Trophoblast cell (in vitro differentiated cells and primary cell): ENCODE results near the gene NFKBIE.
"Not testable (repeated sequence)": the region's sequence is repeated elsewhere in the genome, so short reads cannot be mapped to it uniquely, and the experiment has no call there.

Experiments used
- DNase-seq, 2 donors: peaks; one replicate each; pipeline ENCODE4 v3.0.0-alpha.2; 2016
- H2AFZ ChIP-seq: 2 replicates; pipeline ENCODE4 v1.6.1; 2013; ENCODE audit warnings: low read length, moderate library complexity, mild to moderate bottlenecking; ENCODE audit not compliant: insufficient read depth, poor library complexity
- H2AK5ac ChIP-seq: 2 replicates; pipeline ENCODE4 v1.6.1; 2013; ENCODE audit warnings: mild to moderate bottlenecking, low read length
- H2BK120ac ChIP-seq: 2 replicates; pipeline ENCODE4 v1.6.1; 2013; ENCODE audit warnings: low read length, mild to moderate bottlenecking, moderate library complexity; ENCODE audit not compliant: insufficient read depth, poor library complexity
- H2BK12ac ChIP-seq: 2 replicates; pipeline ENCODE4 v1.6.1; 2013; ENCODE audit warnings: mild to moderate bottlenecking, low read length, moderate library complexity
- H2BK5ac ChIP-seq: 2 replicates; pipeline ENCODE4 v1.6.1; 2013; ENCODE audit warnings: low read length, low read depth, moderate library complexity, mild to moderate bottlenecking; ENCODE audit not compliant: poor library complexity
- H3K14ac ChIP-seq: 2 replicates; pipeline ENCODE4 v1.6.1; 2013; ENCODE audit warnings: mild to moderate bottlenecking, low read length
- H3K18ac ChIP-seq: 2 replicates; pipeline ENCODE4 v1.6.1; 2013; ENCODE audit warnings: mild to moderate bottlenecking, low read length
- H3K23ac ChIP-seq: 2 replicates; pipeline ENCODE4 v1.6.1; 2013; ENCODE audit warnings: low read length
- H3K27ac ChIP-seq: 2 replicates; pipeline ENCODE4 v1.5.1; 2013; ENCODE audit warnings: low read depth, mild to moderate bottlenecking, inconsistent platforms, low read length, moderate library complexity
- H3K27me3 ChIP-seq: 2 replicates; pipeline ENCODE4 v1.6.1; 2013; ENCODE audit warnings: inconsistent platforms, mild to moderate bottlenecking, low read length, moderate library complexity; ENCODE audit not compliant: insufficient read depth
- H3K36me3 ChIP-seq, 2 experiments: 1 replicate in 1 of 2; 2 replicates in 1 of 2; pipeline ENCODE4 v1.6.1; 2013; ENCODE audit warnings: low read length in 2 of 2, mild to moderate bottlenecking in 2 of 2, moderate library complexity in 1 of 2; ENCODE audit not compliant: insufficient read depth in 2 of 2, control insufficient read depth in 1 of 2
- H3K4ac ChIP-seq: 2 replicates; pipeline ENCODE4 v1.6.1; 2013; ENCODE audit warnings: low read depth, mild to moderate bottlenecking, low read length, moderate library complexity
- H3K4me1 ChIP-seq, 2 experiments: 1 replicate in 1 of 2; 2 replicates in 1 of 2; pipeline ENCODE4 v1.6.1; 2013; ENCODE audit warnings: low read length in 2 of 2, mild to moderate bottlenecking in 2 of 2, moderate library complexity in 1 of 2; ENCODE audit not compliant: insufficient read depth in 2 of 2, control insufficient read depth in 1 of 2
- H3K4me2 ChIP-seq: 2 replicates; pipeline ENCODE4 v1.6.1; 2013; ENCODE audit warnings: inconsistent platforms, mild to moderate bottlenecking, low read length, moderate library complexity
- H3K4me3 ChIP-seq: 2 replicates; pipeline ENCODE4 v1.5.1; 2013; ENCODE audit warnings: mild to moderate bottlenecking, low read depth, low read length, inconsistent platforms
- H3K79me1 ChIP-seq: one replicate; pipeline ENCODE4 v1.6.1; 2013; ENCODE audit warnings: low read length
- H3K79me2 ChIP-seq: 2 replicates; pipeline ENCODE4 v1.6.1; 2013; ENCODE audit warnings: low read length, mild to moderate bottlenecking; ENCODE audit not compliant: control insufficient read depth, insufficient read depth, poor library complexity
- H3K9ac ChIP-seq: 2 replicates; pipeline ENCODE4 v1.6.1; 2013; ENCODE audit warnings: mild to moderate bottlenecking, low read length
- H3K9me3 ChIP-seq: 2 replicates; pipeline ENCODE4 v1.6.1; 2013; ENCODE audit warnings: low read depth, mild to moderate bottlenecking, control low read depth, inconsistent platforms, low read length; ENCODE audit not compliant: insufficient read depth
- H4K12ac ChIP-seq: 2 replicates; pipeline ENCODE4 v1.6.1; 2013; ENCODE audit warnings: low read depth, mild to moderate bottlenecking, low read length, moderate library complexity
- H4K8ac ChIP-seq: 2 replicates; pipeline ENCODE4 v1.6.1; 2013; ENCODE audit warnings: low read depth, mild to moderate bottlenecking, low read length, moderate library complexity
- H4K91ac ChIP-seq: one replicate; pipeline ENCODE4 v1.6.1; 2013; ENCODE audit warnings: low read depth, mild to moderate bottlenecking, low read length, moderate library complexity
- WGBS: extraction: QIAGEN DNeasy Blood & Tissue Kit; methylation state at CpG from one replicate; pipeline ENCODE4 v1.1.7; 2013; ENCODE audit warnings: missing lambda C conversion rate; ENCODE audit not compliant: insufficient read length, insufficient coverage; ENCODE audit errors: extremely low coverage; 5-methylcytosine and 5-hydroxymethylcytosine counted together

The NFKBIE gene

DNA sequence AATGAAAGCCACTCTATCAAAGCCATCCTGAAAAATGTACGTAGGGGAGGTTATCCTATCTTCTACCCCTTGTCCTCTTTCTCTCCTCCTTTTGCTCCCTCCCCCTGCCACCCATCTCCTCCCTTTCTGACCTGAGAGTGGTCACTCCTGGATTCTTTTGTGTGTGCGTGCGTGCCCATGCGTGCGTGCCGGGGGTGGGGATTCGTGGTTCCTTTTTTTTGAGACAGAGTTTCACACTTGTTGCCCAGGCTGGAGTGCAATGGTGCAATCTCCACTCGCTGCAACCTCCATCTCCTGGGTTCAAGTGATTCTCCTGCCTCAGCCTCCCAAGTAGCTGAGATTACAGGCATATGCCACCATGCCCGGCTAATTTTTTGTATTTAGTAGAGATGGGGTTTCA lies 33.9 kb downstream of the NFKBIE start:
- DNase-seq, H3K4me3 ChIP-seq, H2BK5ac ChIP-seq, H3K4ac ChIP-seq, H4K91ac ChIP-seq, H3K79me2 ChIP-seq, H3K9ac ChIP-seq, H2AFZ ChIP-seq, H3K18ac ChIP-seq, H3K9me3 ChIP-seq, H3K23ac ChIP-seq, H4K12ac ChIP-seq, H2AK5ac ChIP-seq, H3K27me3 ChIP-seq, H2BK120ac ChIP-seq, H4K8ac ChIP-seq, H3K4me2 ChIP-seq, H3K14ac ChIP-seq, H3K27ac ChIP-seq, H2BK12ac ChIP-seq: not testable (repeated sequence)
- Histone ChIP-seq H3K36me3 (peaks cover 43 to 55% of the 10 kb centered on the region in 2 experiments), H3K79me1 (peaks cover 21% of the 10 kb centered on the region), H3K4me1 (peaks cover 39 to 56% of the 10 kb centered on the region in 2 experiments)
- no CpG with 5 or more reads among the region's 9 CpGs for WGBS

DNA sequence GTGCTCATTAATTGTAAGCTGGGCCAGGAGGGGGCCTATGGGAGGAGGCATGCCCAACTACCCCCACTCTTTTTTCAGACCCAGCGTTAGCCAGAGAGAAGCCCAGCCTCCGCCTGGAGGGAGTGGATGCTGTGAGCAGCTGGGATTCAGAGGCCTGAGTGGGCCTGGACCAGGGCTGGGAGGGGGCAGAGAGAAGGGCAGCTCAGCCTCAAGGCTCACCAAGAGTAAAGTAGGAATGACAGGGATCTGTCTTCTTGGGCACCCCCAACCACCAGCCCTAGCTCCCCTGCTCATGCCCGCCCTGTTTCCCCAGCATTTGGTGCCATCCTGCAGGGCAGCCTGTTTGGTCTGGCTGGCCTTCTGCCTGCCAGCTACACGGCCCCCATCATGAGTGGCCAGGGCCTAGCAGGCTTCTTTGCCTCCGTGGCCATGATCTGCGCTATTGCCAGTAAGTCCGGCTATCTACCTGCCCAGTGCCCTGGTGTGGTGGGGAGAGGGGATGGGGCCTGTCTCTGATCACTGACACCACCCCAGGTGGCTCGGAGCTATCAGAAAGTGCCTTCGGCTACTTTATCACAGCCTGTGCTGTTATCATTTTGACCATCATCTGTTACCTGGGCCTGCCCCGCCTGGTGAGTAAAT lies 35.2 kb downstream of the NFKBIE start:
- Histone ChIP-seq H2BK12ac (peak overlapping the region; percentile 62), H3K18ac (peak overlapping the region; percentile 47), H3K4me3 (no peak overlapping the region), H4K12ac (no peak overlapping the region), H3K9ac (no peak overlapping the region), H2AK5ac (peak overlapping the region; percentile 7), H4K91ac (peak overlapping the region; percentile 11), H3K4ac (no peak overlapping the region), H3K14ac (peak overlapping the region; percentile 27), H3K36me3 (peaks cover 40 to 48% of the 10 kb centered on the region in 2 experiments), H3K79me1 (peaks cover 24% of the 10 kb centered on the region), H3K27ac (no peak overlapping the region), H2BK5ac (no peak overlapping the region), H4K8ac (no peak overlapping the region), H3K9me3 (peaks cover 3% of the 10 kb centered on the region), H3K23ac (no peak overlapping the region), H3K4me1 (peaks cover 50 to 62% of the 10 kb centered on the region in 2 experiments), H3K79me2 (peaks cover 4% of the 10 kb centered on the region), H3K27me3 (no peaks in the 10 kb centered on the region), H2BK120ac (no peak overlapping the region), H3K4me2 (no peak overlapping the region), H2AFZ (no peak overlapping the region)
- DNase-seq = no peak
- WGBS = no CpG with 5 or more reads among the region's 10 CpGs

DNA sequence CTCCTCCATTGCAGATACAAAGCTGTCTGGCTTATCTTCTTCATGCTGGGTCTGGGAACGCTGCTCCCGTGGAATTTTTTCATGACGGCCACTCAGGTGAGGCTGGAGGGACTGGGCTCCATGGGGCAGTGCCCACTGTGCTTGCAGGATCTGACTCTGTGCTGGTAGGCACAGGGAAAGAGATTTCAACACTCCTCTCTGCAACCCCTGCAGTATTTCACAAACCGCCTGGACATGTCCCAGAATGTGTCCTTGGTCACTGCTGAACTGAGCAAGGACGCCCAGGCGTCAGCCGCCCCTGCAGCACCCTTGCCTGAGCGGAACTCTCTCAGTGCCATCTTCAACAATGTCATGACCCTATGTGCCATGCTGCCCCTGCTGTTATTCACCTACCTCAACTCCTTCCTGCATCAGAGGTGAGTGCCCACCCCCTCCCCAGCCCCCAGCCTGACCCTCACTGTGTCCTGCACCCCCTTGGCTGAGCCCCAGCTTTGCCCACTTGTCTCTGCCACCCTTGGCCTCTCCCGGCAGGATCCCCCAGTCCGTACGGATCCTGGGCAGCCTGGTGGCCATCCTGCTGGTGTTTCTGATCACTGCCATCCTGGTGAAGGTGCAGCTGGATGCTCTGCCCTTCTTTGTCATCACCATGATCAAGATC lies 35.8 kb downstream of the NFKBIE start:
- H2AFZ ChIP-seq = no peak overlapping the region
- H3K79me2 ChIP-seq = peaks cover 4% of the 10 kb centered on the region
- H3K4ac ChIP-seq = no peak overlapping the region
- no peak overlapping the region for H3K18ac ChIP-seq
- H3K9ac ChIP-seq = no peak overlapping the region
- H3K79me1 ChIP-seq = peaks cover 26% of the 10 kb centered on the region
- H2BK120ac ChIP-seq = no peak overlapping the region
- no CpG with 5 or more reads among the region's 11 CpGs for WGBS
- no peak overlapping the region for H3K27ac ChIP-seq
- H2BK12ac ChIP-seq = no peak overlapping the region
- no peak overlapping the region for H4K91ac ChIP-seq
- H3K23ac ChIP-seq = no peak overlapping the region
- no peak overlapping the region for H4K12ac ChIP-seq
- peak in 1 of 2 donors; percentile 11 for DNase-seq
- no peak overlapping the region for H2AK5ac ChIP-seq
- H3K4me1 ChIP-seq = peaks cover 51 to 65% of the 10 kb centered on the region in 2 experiments
- H4K8ac ChIP-seq = no peak overlapping the region
- H2BK5ac ChIP-seq = no peak overlapping the region
- no peak overlapping the region for H3K14ac ChIP-seq
- H3K4me3 ChIP-seq = no peak overlapping the region
- no peaks in the 10 kb centered on the region for H3K27me3 ChIP-seq
- peaks cover 40 to 46% of the 10 kb centered on the region in 2 experiments for H3K36me3 ChIP-seq
- peaks cover 3% of the 10 kb centered on the region for H3K9me3 ChIP-seq
- H3K4me2 ChIP-seq = no peak overlapping the region

DNA sequence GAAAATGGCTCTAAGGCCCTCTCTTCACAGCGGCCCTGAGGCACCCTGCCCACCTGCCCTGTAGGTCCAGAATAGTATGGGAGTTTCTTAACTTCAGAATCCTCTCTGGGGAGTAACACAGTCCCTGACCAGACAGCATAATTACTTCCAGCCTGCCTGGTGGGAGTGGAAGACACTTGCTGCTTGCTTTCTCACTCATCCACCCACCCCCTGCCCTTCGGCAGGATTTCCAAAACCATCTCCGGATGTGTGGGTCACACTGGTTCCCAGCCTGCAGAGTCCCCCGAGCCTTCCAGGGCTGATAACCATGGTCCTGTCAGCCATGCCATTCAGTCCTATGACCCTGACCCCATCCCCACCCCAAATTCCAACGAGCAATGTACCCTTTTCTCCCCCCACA lies 36.5 kb downstream of the NFKBIE start:
- no peak overlapping the region for H3K18ac ChIP-seq
- no peak overlapping the region for H2BK5ac ChIP-seq
- H4K12ac ChIP-seq = no peak overlapping the region

More for the DNA sequence above, 36.5 kb downstream of the NFKBIE start:
- peaks cover 4% of the 10 kb centered on the region for H3K79me2 ChIP-seq
- no peaks in the 10 kb centered on the region for H3K27me3 ChIP-seq
- no peak overlapping the region for H3K4ac ChIP-seq
- no peak overlapping the region for H3K4me2 ChIP-seq
- H2AK5ac ChIP-seq = no peak overlapping the region
- H2BK120ac ChIP-seq = no peak overlapping the region
- no peak overlapping the region for H4K8ac ChIP-seq
- no peak overlapping the region for H4K91ac ChIP-seq
- no peak overlapping the region for H3K14ac ChIP-seq
- no peak overlapping the region for H2BK12ac ChIP-seq
- no peak overlapping the region for H2AFZ ChIP-seq
- no peak overlapping the region for H3K23ac ChIP-seq
- no peak overlapping the region for H3K27ac ChIP-seq
- H3K4me3 ChIP-seq = no peak overlapping the region
- H3K79me1 ChIP-seq = peaks cover 25% of the 10 kb centered on the region
- DNase-seq = peak in 1 of 2 donors; percentile 4
- no CpG with 5 or more reads among the region's 5 CpGs for WGBS
- peaks cover 40 to 44% of the 10 kb centered on the region in 2 experiments for H3K36me3 ChIP-seq
- H3K4me1 ChIP-seq = peaks cover 52 to 65% of the 10 kb centered on the region in 2 experiments
- peaks cover 3% of the 10 kb centered on the region for H3K9me3 ChIP-seq
- H3K9ac ChIP-seq = no peak overlapping the region
